Measurements from ENCODE around the gene CCDC9. TPM values are rescaled to one million over a fixed set of nuclear protein-coding genes. Genes with fewer than 3 reads are reported as not detected.

The CCDC9 gene
- polyA plus RNA-seq, 3 donors: 6.3 to 10.0 (median 7.6) TPM

GRCh38 chr19:47319923-47320871, 63.9 kb downstream of the CCDC9 start:
- Mint-ChIP-seq H3K9me3 (peaks cover 0 to 16% (median 5%) of the 10 kb centered on the region in 7 donors), H3K27me3 (ENCODE audit: low read depth in 3 of 3) (peaks cover 2 to 14% (median 8%) of the 10 kb centered on the region in 3 donors), H3K27ac (peak overlapping the region; percentile 33 to 93 (median 83)), H3K36me3 (peaks cover 58 to 71% of the 10 kb centered on the region in 2 donors), H3K4me3 (no peak overlapping the region), H3K4me1 (peaks cover 75% of the 10 kb centered on the region)
- Histone ChIP-seq H2AFZ (ENCODE audit: insufficient read depth, low read depth, low read length, poor library complexity, severe bottlenecking) (no peak overlapping the region), H3K9ac (ENCODE audit: insufficient read depth, low read length, poor library complexity, severe bottlenecking) (no peak overlapping the region), H3K4me1 (ENCODE audit: control insufficient read depth in 1 of 2, insufficient read depth in 2 of 2, low read length in 2 of 2) (peaks cover 65 to 87% of the 10 kb centered on the region in 2 donors), H4K20me1 (ENCODE audit: insufficient read depth, low read length) (peaks cover 59% of the 10 kb centered on the region), H3K4me3 (replicated peaks in 1 of 3; ENCODE audit: low read depth in 2 of 3, low read length in 3 of 3) (no peak overlapping the region), H3K4me2 (replicated peaks; ENCODE audit: extremely low read depth, low read length, poor library complexity, severe bottlenecking) (peak overlapping the region; percentile 16), H3K27ac (ENCODE audit: low read depth in 1 of 2, low read length in 2 of 2) (peak overlapping the region; percentile 48 to 68), H3K27me3 (ENCODE audit: control insufficient read depth in 2 of 2, insufficient read depth in 2 of 2, low read length in 2 of 2) (no peaks in the 10 kb centered on the region), H3K79me2 (ENCODE audit: insufficient read depth, low read length) (peaks cover 49% of the 10 kb centered on the region), H3K9me3 (replicated peaks in 1 of 2; ENCODE audit: control insufficient read depth in 1 of 2, insufficient read depth in 1 of 2, low read length in 2 of 2) (no peaks in the 10 kb centered on the region), H3K36me3 (replicated peaks in 1 of 2; ENCODE audit: control insufficient read depth in 1 of 2, insufficient read depth in 2 of 2, low read length in 2 of 2) (peaks cover 27 to 58% of the 10 kb centered on the region in 2 donors)
- TF ChIP-seq, protein P1, sequence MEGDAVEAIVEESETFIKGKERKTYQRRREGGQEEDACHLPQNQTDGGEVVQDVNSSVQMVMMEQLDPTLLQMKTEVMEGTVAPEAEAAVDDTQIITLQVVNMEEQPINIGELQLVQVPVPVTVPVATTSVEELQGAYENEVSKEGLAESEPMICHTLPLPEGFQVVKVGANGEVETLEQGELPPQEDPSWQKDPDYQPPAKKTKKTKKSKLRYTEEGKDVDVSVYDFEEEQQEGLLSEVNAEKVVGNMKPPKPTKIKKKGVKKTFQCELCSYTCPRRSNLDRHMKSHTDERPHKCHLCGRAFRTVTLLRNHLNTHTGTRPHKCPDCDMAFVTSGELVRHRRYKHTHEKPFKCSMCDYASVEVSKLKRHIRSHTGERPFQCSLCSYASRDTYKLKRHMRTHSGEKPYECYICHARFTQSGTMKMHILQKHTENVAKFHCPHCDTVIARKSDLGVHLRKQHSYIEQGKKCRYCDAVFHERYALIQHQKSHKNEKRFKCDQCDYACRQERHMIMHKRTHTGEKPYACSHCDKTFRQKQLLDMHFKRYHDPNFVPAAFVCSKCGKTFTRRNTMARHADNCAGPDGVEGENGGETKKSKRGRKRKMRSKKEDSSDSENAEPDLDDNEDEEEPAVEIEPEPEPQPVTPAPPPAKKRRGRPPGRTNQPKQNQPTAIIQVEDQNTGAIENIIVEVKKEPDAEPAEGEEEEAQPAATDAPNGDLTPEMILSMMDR (IDR thresholded peaks at IDR 0.05): no peak
- no peak for DNase-seq
- 91% methylated on average over 45 of the region's 46 CpGs for WGBS (ENCODE audit: insufficient coverage)
- intact Hi-C loops (cut with micrococcal nuclease): no loop called here

Small RNA genes within 50 kb of the gene (small RNA-seq; reads per million reads assigned to genes)
- gene MIR3190 (ENCODE audit: insufficient read length, low read depth): not detected

Other genes starting within 250 kb of the CCDC9 start
- gene NPAS1, start 236.7 kb upstream of the CCDC9 start, polyA plus RNA-seq: not detected
- gene TMEM160, start 207.9 kb upstream of the CCDC9 start, polyA plus RNA-seq: 100 to 1,000 TPM in 2 of 3 donors, 10 to 100 TPM in 1; 22.0 to 159 (median 103) TPM
- gene ZC3H4, start 142.7 kb upstream of the CCDC9 start, polyA plus RNA-seq: 1 to 10 TPM in 1 of 3 donors, under 1 TPM in 2; 0.24 to 9.9 (median 0.60) TPM
- gene SAE1, start 125.7 kb upstream of the CCDC9 start, polyA plus RNA-seq: 10 to 100 TPM; 28.3 to 54.2 (median 46.5) TPM
- 10 to 100 TPM in 1 of 3 donors, 1 to 10 TPM in 2; 2.5 to 17.4 (median 4.8) TPM for gene BBC3, start 25.3 kb upstream of the CCDC9 start, polyA plus RNA-seq
- 1 to 10 TPM; 6.2 to 7.3 (median 6.5) TPM for gene INAFM1, start 18.4 kb downstream of the CCDC9 start, polyA plus RNA-seq
- 1,000 to 10,000 TPM in 1 of 3 donors, 100 to 1,000 TPM in 2; 143 to 1,132 (median 320) TPM for gene C5AR1, start 53.3 kb downstream of the CCDC9 start, polyA plus RNA-seq
- gene C5AR2, start 75.7 kb downstream of the CCDC9 start, polyA plus RNA-seq: 10 to 100 TPM in 1 of 3 donors, 1 to 10 TPM in 2; 2.4 to 46.9 (median 4.3) TPM
- 10 to 100 TPM in 1 of 3 donors, 1 to 10 TPM in 2; 3.4 to 34.4 (median 3.8) TPM for gene DHX34, start 92.8 kb downstream of the CCDC9 start, polyA plus RNA-seq
- not detected for gene MEIS3, start 163.0 kb downstream of the CCDC9 start, polyA plus RNA-seq
- not detected for gene SLC8A2, start 215.4 kb downstream of the CCDC9 start, polyA plus RNA-seq
- gene KPTN, start 227.7 kb downstream of the CCDC9 start, polyA plus RNA-seq: 1 to 10 TPM; 9.5 to 9.7 (median 9.5) TPM